DMS53 treated with DMSO at 0.1 percent for 48 hours (cell line): ENCODE data around the gene MERTK.
"Not testable (repeated sequence)": the region's sequence is repeated elsewhere in the genome, so short reads cannot be mapped to it uniquely, and the experiment has no call there.

Experiments
- DNase-seq: peaks from one replicate; lab custom pipeline; 2025; ENCODE audit not compliant: unreplicated experiment; lab: John Stamatoyannopoulos, UW

Gene MERTK

GRCh38 chr2:111897924-111898702 lies at the start of gene MERTK:
MERTK (plus strand) TSS chr2:111898607; CDS start chr2:111898736, 129 bp downstream.
- peak; percentile 80 for DNase-seq

- DNase-seq = peak; percentile 2
Observed at GRCh38 chr2:111850646-111851045, 47.8 kb upstream of the MERTK start.

- not testable (repeated sequence) for DNase-seq
Observed at GRCh38 chr2:111852544-111852943, 45.9 kb upstream of the MERTK start.

- DNase-seq = not testable (repeated sequence)
Observed at GRCh38 chr2:111860005-111860404, 38.4 kb upstream of the MERTK start.

GRCh38 chr2:111865124-111865523 lies 33.3 kb upstream of the MERTK start:
- DNase-seq = not testable (repeated sequence)

- not testable (repeated sequence) for DNase-seq
Observed at GRCh38 chr2:111872806-111873205, 25.6 kb upstream of the MERTK start.

- peak; percentile 79 for DNase-seq
Observed at GRCh38 chr2:111883661-111884591, 14.5 kb upstream of the MERTK start, which contains the start of gene ANAPC1. ANAPC1 (minus strand) TSS chr2:111884193; CDS start chr2:111880825, 3,368 bp downstream.

- peak; percentile 48 for DNase-seq
Observed at GRCh38 chr2:111884592-111884964, 13.8 kb upstream of the MERTK start.

- DNase-seq = no peak
Observed at GRCh38 chr2:111896024-111896423, 2.4 kb upstream of the MERTK start.

GRCh38 chr2:111896576-111896975 lies 1.8 kb upstream of the MERTK start:
- no peak for DNase-seq

GRCh38 chr2:111897630-111897923 lies 830 bp upstream of the MERTK start:
- no peak for DNase-seq

- DNase-seq = peak; percentile 39
Observed at GRCh38 chr2:111898703-111899514, 502 bp downstream of the MERTK start.

- peak; percentile 25 for DNase-seq
Observed at GRCh38 chr2:111900859-111901258, 2.5 kb downstream of the MERTK start.

- DNase-seq = no peak
Observed at GRCh38 chr2:111903516-111903915, 5.1 kb downstream of the MERTK start.

GRCh38 chr2:111903930-111904439 lies 5.6 kb downstream of the MERTK start:
- no peak for DNase-seq

GRCh38 chr2:111904726-111905474 lies 6.5 kb downstream of the MERTK start:
- DNase-seq = no peak

GRCh38 chr2:111905475-111905869 lies 7.1 kb downstream of the MERTK start:
- not testable (repeated sequence) for DNase-seq

GRCh38 chr2:111905990-111906735 lies 7.8 kb downstream of the MERTK start:
- DNase-seq = no peak

- DNase-seq = no peak
Observed at GRCh38 chr2:111908578-111908977, 10.2 kb downstream of the MERTK start.
